Liver (tissue), 9 donors: ENCODE measurements around the gene SYT2. TPM values are rescaled to one million over a fixed set of nuclear protein-coding genes. Genes with fewer than 3 reads are reported as not detected.
"Not testable (repeated sequence)": the region's sequence is repeated elsewhere in the genome, so short reads cannot be mapped to it uniquely, and the experiment has no call there.

Experiments
- DNase-seq: peaks from one replicate; pipeline ENCODE4 v3.0.0-alpha.2; 2017; ENCODE audit warnings: low spot score
- H3K27ac ChIP-seq, 2 donors: one replicate each; pipeline ENCODE4 v1.7.0; 2013; ENCODE audit warnings: inconsistent platforms in 2 of 2, low read length in 2 of 2, control low read depth in 1 of 2, low read depth in 1 of 2, mild to moderate bottlenecking in 1 of 2
- H3K27me3 ChIP-seq, 4 donors: one replicate each; pipeline versions ENCODE4 v1.6.1 to v1.7.0; 2013; ENCODE audit warnings: low read length in 3 of 4, inconsistent platforms in 1 of 4, mild to moderate bottlenecking in 1 of 4, moderate library complexity in 1 of 4; ENCODE audit not compliant: control insufficient read depth in 4 of 4, insufficient read depth in 4 of 4
- H3K36me3 ChIP-seq, 4 donors: one replicate each; pipeline versions ENCODE4 v1.6.1 to v1.7.0; 2013; ENCODE audit warnings: low read length in 3 of 4, mild to moderate bottlenecking in 3 of 4, low read depth in 1 of 4, moderate library complexity in 1 of 4; ENCODE audit not compliant: control insufficient read depth in 4 of 4, insufficient read depth in 3 of 4
- H3K4me1 ChIP-seq, 4 donors: one replicate each; pipeline versions ENCODE4 v1.6.1 to v1.7.0; 2013; ENCODE audit warnings: low read length in 3 of 4, mild to moderate bottlenecking in 3 of 4, moderate library complexity in 1 of 4; ENCODE audit not compliant: control insufficient read depth in 4 of 4, insufficient read depth in 4 of 4
- H3K4me3 ChIP-seq, 3 donors: one replicate each; pipeline versions ENCODE4 v1.6.1 to v1.7.0; 2013; ENCODE audit warnings: low read length in 3 of 3, control low read depth in 1 of 3, low read depth in 1 of 3, mild to moderate bottlenecking in 1 of 3
- H3K9ac ChIP-seq, 2 donors: one replicate each; pipeline ENCODE4 v1.7.0; 2013; ENCODE audit warnings: low read length in 2 of 2, mild to moderate bottlenecking in 2 of 2, moderate library complexity in 2 of 2, control low read depth in 1 of 2, low read depth in 1 of 2
- H3K9me3 ChIP-seq, 4 donors: one replicate each; pipeline versions ENCODE4 v1.6.1 to v1.7.0; 2013; ENCODE audit warnings: low read length in 3 of 4; ENCODE audit not compliant: control insufficient read depth in 4 of 4
- EGR1 ChIP-seq, 2 donors: IDR thresholded peaks; 2 replicates each; pipeline ENCODE4 v1.6.1; 2016 to 2018; ENCODE audit warnings: antibody characterized with exemption in 2 of 2, low read depth in 2 of 2
- FOXA1 ChIP-seq: IDR thresholded peaks from 2 replicates; pipeline ENCODE4 v1.6.1; 2016; ENCODE audit warnings: antibody characterized with exemption
- FOXA2 ChIP-seq: IDR thresholded peaks from 2 replicates; pipeline ENCODE4 v1.6.1; 2016; ENCODE audit warnings: antibody characterized with exemption
- GABPA ChIP-seq, 2 donors: IDR thresholded peaks in 1 of 2; conservative IDR thresholded peaks in 1 of 2; 2 replicates each; pipeline ENCODE4 v1.6.1; 2016; ENCODE audit warnings: antibody characterized with exemption in 2 of 2, mild to moderate bottlenecking in 1 of 2, moderate library complexity in 1 of 2
- HNF4A ChIP-seq, 2 donors: conservative IDR thresholded peaks; 2 replicates each; pipeline ENCODE4 v1.6.1; 2016; ENCODE audit warnings: antibody characterized with exemption in 2 of 2, mild to moderate bottlenecking in 2 of 2
- HNF4G ChIP-seq: IDR thresholded peaks from 2 replicates; pipeline ENCODE4 v1.6.1; 2016; ENCODE audit warnings: antibody characterized with exemption
- JUND ChIP-seq, 2 donors: IDR thresholded peaks; 2 replicates each; pipeline ENCODE4 v1.6.1; 2016; ENCODE audit warnings: antibody characterized with exemption in 2 of 2
- NR2F2 ChIP-seq: IDR thresholded peaks from 2 replicates; pipeline ENCODE4 v1.6.1; 2016; ENCODE audit warnings: antibody characterized with exemption
- RAD21 ChIP-seq, 2 donors: IDR thresholded peaks; 2 replicates each; pipeline ENCODE4 v1.6.1; 2016; ENCODE audit warnings: antibody characterized with exemption in 2 of 2, mild to moderate bottlenecking in 2 of 2
- RXRA ChIP-seq, 2 donors: IDR thresholded peaks; 2 replicates each; pipeline ENCODE4 v1.6.1; 2017 to 2018; ENCODE audit warnings: antibody characterized with exemption in 2 of 2, mild to moderate bottlenecking in 1 of 2
- TAF1 ChIP-seq: conservative IDR thresholded peaks from 2 replicates; pipeline ENCODE4 v1.6.1; 2016; ENCODE audit warnings: antibody characterized with exemption, mild to moderate bottlenecking
- YY1 ChIP-seq: IDR thresholded peaks from 2 replicates; pipeline ENCODE4 v1.6.1; 2016; ENCODE audit warnings: antibody characterized with exemption, mild to moderate bottlenecking
- WGBS: extraction: QIAGEN DNeasy Blood & Tissue Kit; methylation state at CpG from one replicate; pipeline ENCODE4 v1.1.7; 2013; 5-methylcytosine and 5-hydroxymethylcytosine counted together
- polyA plus RNA-seq, 2 donors: library from polyadenylated mRNA; stranded (reverse) in 1 of 2; unstranded in 1 of 2; fragments of 200-250 nt in 1 of 2; fragments of >200 nt in 1 of 2; fragmentation: Nextera tagmentation in 1 of 2; extraction: Ambion mirVana in 1 of 2; gene quantifications; one replicate each; pipeline versions ENCODE4 v1.2.1 to v1.2.3, GENCODE V29; 2013 to 2015
- total RNA-seq, 2 donors: library from RNA; depleted of rRNA; stranded (reverse); fragments of >200 nt; gene quantifications; one replicate each; pipeline ENCODE4 v1.2.3, GENCODE V29; 2014
- TF ChIP-seq, protein P1 (sequence below): fragments of 150-350 bp; IDR thresholded peaks from 2 replicates; pipeline ENCODE4 v1.5.1; 2017; ENCODE audit warnings: improper control_type of control experiment, low read depth, low read length; ENCODE audit not compliant: missing input control
- TF ChIP-seq, protein P2 (sequence below): IDR thresholded peaks from 2 replicates; pipeline ENCODE4 v1.6.1; 2016; ENCODE audit warnings: antibody characterized with exemption
- TF ChIP-seq, protein P3 (sequence below): IDR thresholded peaks from 2 replicates; pipeline ENCODE4 v1.6.1; 2016; ENCODE audit warnings: antibody characterized with exemption, mild to moderate bottlenecking
- TF ChIP-seq, protein P4 (sequence below): IDR thresholded peaks from 2 replicates; pipeline ENCODE4 v1.6.1; 2016; ENCODE audit warnings: antibody characterized with exemption
- TF ChIP-seq, protein P5 (sequence below): IDR thresholded peaks from 2 replicates; pipeline ENCODE4 v1.6.1; 2016; ENCODE audit warnings: antibody characterized with exemption
- donor health status: healthy.
- donor health status: healthy.
- donor health status: healthy.
- donor health status: healthy.
- donor health status: healthy.

Gene SYT2
- total and polyA plus RNA-seq, 4 donors: under 0.01 to 0.07 TPM; not detected in 2

DNA sequence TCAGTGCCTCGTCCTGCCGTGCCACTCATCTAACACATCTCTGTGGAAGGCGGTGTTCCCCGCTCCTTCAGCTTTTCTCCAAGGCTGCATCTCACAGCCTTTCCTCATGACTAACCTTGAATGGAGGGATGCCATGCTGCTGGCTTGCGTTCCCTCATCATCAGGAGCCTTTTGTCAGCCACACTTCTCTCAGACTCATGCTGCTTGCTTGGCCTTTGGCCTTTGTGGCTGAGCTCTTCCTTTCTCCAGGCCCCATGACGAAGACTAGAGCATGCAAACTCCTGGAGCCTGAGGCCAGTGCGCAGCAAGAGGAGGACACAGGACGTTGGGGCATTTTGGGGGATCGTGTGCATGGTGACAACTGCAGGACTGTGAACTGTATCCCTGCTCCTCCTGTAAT, 70.8 kb downstream of the SYT2 start:
- H3K36me3 ChIP-seq: no peaks in the 10 kb centered on the region
- 78% methylated on average over 9 of the region's 9 CpGs for WGBS
- peaks cover 7 to 17% (median 11%) of the 10 kb centered on the region in 4 donors for H3K4me1 ChIP-seq
- H3K27me3 ChIP-seq: peaks cover 0 to 14% (median 7%) of the 10 kb centered on the region in 4 donors
- TF ChIP-seq, protein P1, sequence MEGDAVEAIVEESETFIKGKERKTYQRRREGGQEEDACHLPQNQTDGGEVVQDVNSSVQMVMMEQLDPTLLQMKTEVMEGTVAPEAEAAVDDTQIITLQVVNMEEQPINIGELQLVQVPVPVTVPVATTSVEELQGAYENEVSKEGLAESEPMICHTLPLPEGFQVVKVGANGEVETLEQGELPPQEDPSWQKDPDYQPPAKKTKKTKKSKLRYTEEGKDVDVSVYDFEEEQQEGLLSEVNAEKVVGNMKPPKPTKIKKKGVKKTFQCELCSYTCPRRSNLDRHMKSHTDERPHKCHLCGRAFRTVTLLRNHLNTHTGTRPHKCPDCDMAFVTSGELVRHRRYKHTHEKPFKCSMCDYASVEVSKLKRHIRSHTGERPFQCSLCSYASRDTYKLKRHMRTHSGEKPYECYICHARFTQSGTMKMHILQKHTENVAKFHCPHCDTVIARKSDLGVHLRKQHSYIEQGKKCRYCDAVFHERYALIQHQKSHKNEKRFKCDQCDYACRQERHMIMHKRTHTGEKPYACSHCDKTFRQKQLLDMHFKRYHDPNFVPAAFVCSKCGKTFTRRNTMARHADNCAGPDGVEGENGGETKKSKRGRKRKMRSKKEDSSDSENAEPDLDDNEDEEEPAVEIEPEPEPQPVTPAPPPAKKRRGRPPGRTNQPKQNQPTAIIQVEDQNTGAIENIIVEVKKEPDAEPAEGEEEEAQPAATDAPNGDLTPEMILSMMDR: no peak
- TF ChIP-seq RAD21 (IDR thresholded peaks at IDR 0.05): no peak
- TF ChIP-seq, protein P2, sequence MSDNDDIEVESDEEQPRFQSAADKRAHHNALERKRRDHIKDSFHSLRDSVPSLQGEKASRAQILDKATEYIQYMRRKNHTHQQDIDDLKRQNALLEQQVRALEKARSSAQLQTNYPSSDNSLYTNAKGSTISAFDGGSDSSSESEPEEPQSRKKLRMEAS: no peak
- TF ChIP-seq NR2F2: no peak
- TF ChIP-seq, protein P3, sequence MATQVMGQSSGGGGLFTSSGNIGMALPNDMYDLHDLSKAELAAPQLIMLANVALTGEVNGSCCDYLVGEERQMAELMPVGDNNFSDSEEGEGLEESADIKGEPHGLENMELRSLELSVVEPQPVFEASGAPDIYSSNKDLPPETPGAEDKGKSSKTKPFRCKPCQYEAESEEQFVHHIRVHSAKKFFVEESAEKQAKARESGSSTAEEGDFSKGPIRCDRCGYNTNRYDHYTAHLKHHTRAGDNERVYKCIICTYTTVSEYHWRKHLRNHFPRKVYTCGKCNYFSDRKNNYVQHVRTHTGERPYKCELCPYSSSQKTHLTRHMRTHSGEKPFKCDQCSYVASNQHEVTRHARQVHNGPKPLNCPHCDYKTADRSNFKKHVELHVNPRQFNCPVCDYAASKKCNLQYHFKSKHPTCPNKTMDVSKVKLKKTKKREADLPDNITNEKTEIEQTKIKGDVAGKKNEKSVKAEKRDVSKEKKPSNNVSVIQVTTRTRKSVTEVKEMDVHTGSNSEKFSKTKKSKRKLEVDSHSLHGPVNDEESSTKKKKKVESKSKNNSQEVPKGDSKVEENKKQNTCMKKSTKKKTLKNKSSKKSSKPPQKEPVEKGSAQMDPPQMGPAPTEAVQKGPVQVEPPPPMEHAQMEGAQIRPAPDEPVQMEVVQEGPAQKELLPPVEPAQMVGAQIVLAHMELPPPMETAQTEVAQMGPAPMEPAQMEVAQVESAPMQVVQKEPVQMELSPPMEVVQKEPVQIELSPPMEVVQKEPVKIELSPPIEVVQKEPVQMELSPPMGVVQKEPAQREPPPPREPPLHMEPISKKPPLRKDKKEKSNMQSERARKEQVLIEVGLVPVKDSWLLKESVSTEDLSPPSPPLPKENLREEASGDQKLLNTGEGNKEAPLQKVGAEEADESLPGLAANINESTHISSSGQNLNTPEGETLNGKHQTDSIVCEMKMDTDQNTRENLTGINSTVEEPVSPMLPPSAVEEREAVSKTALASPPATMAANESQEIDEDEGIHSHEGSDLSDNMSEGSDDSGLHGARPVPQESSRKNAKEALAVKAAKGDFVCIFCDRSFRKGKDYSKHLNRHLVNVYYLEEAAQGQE: no peak
- TF ChIP-seq JUND (IDR thresholded peaks at IDR 0.05): no peak
- TF ChIP-seq YY1: no peak
- no peak for TF ChIP-seq HNF4G
- TF ChIP-seq, protein P4, sequence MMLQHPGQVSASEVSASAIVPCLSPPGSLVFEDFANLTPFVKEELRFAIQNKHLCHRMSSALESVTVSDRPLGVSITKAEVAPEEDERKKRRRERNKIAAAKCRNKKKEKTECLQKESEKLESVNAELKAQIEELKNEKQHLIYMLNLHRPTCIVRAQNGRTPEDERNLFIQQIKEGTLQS: no peak
- no peak for TF ChIP-seq TAF1
- TF ChIP-seq HNF4A (conservative IDR thresholded peaks at IDR 0.05): no peak
- no peak for TF ChIP-seq FOXA1
- TF ChIP-seq GABPA (IDR thresholded peaks at IDR 0.05 in 1 of 2, conservative IDR thresholded peaks at IDR 0.05 in 1 of 2): no peak
- TF ChIP-seq FOXA2: no peak
- TF ChIP-seq, protein P5, sequence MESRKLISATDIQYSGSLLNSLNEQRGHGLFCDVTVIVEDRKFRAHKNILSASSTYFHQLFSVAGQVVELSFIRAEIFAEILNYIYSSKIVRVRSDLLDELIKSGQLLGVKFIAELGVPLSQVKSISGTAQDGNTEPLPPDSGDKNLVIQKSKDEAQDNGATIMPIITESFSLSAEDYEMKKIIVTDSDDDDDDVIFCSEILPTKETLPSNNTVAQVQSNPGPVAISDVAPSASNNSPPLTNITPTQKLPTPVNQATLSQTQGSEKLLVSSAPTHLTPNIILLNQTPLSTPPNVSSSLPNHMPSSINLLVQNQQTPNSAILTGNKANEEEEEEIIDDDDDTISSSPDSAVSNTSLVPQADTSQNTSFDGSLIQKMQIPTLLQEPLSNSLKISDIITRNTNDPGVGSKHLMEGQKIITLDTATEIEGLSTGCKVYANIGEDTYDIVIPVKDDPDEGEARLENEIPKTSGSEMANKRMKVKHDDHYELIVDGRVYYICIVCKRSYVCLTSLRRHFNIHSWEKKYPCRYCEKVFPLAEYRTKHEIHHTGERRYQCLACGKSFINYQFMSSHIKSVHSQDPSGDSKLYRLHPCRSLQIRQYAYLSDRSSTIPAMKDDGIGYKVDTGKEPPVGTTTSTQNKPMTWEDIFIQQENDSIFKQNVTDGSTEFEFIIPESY: no peak
- no peak for TF ChIP-seq RXRA (IDR thresholded peaks at IDR 0.05)
- TF ChIP-seq EGR1 (IDR thresholded peaks at IDR 0.05; ENCODE audit: low read depth in 2 of 2): no peak
- no peaks in the 10 kb centered on the region for H3K9me3 ChIP-seq
- DNase-seq: no peak
- no peak overlapping the region for H3K9ac ChIP-seq
- no peak overlapping the region for H3K27ac ChIP-seq
- H3K4me3 ChIP-seq: no peak overlapping the region

DNA sequence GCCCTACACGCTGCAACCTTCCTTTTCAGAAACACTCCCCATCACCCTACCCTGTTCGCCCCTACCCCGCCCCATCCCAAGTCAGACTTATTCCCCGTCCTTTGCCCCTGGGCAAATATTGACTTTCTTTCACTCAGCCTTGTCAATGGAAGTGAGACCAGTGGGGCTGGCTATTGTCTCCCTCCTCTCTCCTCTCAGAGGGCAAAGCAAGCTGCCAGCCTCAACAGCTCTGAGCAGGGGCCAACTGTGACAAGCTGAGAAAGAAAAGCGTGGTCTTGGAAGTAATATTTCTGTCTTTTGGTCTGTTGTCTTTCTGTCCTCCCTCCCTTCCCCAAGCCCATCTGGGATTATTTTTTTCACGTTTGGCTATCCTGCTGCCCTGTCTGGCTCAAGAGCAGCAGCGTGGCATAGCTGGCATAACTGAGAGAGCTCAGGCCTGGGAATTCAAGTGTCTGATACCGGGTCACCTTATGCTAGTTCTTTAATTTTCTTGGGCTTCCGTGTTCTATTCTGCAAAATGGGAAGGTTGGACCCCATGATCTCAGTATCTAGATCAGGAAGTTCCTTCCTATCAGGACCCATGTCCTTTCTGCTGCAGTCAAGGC, 71.5 kb downstream of the SYT2 start:
- H3K36me3 ChIP-seq, H3K27ac ChIP-seq, H3K9ac ChIP-seq, H3K4me3 ChIP-seq, H3K9me3 ChIP-seq, DNase-seq: not testable (repeated sequence)
- H3K27me3 ChIP-seq: peaks cover 0 to 12% (median 4%) of the 10 kb centered on the region in 4 donors
- peaks cover 7 to 12% (median 8%) of the 10 kb centered on the region in 4 donors for H3K4me1 ChIP-seq
- 62% methylated on average over 9 of the region's 9 CpGs for WGBS
